HG03108 (cell line): ENCODE measurements around the gene TAF1C.
A peak's percentile ranks its signal among the peaks of the same experiment; 100 is the strongest.
"Not testable (repeated sequence)": the region's sequence is repeated elsewhere in the genome, so short reads cannot be mapped to it uniquely, and the experiment has no call there.

ENCODE experiments used
- ATAC-seq: cut with Tn5 transposase; IDR thresholded peaks from one replicate; pipeline ENCODE4 v1.9.1; 2021; ENCODE audit warnings: moderate library complexity; ENCODE audit not compliant: unreplicated experiment

TAF1C gene

DNA sequence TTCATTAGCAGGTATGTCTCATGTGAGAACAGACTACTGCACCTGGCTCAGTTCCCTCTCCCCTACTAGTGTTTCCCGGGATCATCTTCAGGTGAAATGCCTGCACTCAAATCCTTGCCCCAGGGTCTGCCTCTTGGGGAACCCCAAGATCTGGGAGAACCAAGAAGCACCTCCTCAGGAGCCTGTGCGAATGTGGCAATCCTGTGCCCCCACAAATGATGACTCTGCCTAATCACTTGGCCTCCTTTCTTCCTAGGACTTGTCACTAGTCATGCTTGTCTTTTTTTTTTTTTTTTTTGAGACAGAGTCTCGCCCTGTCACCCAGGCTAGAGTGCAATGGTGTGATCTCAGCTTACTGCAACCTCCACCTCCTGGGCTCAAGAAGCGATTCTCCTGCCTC is 25.8 kb upstream of the TAF1C start:
- no peak for ATAC-seq

DNA sequence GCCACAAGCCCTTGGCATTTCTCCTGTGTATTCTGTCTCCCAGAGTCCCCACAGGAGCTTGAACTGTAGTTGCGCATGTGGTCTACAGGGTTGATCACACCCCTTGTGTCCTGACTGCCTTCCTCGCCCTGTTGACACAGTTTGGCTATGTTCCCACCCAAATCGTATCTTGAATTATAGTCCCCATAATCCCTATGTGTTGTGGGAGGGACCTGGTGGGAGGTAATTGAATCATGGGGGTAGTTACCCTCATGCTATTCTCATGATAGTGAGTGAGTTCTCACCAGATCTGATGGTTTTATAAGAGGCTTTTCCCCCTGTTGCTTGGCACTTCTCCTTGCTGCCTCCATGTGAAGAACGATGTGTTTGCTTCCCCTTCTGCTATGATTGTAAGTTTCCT is 25.3 kb upstream of the TAF1C start:
- no peak for ATAC-seq

DNA sequence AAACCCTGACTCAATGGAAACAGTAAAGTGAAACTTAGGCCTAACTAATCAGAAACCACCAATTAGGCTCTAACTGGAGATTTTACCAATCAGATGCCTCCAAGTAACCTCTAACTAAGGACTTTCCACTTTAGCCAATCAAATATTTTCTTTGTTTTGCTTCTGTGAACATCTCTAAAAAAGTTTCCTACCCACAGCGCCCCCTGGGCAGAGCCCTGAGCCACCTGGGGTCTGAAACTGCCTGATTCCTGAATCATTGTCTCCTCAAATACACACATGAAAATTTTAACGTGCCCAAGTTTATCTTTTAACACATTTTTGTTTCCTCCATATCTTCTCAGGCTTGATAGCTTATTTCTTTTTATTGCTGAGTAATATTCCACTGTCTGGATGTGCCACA is 23.1 kb upstream of the TAF1C start:
- ATAC-seq: no peak

DNA sequence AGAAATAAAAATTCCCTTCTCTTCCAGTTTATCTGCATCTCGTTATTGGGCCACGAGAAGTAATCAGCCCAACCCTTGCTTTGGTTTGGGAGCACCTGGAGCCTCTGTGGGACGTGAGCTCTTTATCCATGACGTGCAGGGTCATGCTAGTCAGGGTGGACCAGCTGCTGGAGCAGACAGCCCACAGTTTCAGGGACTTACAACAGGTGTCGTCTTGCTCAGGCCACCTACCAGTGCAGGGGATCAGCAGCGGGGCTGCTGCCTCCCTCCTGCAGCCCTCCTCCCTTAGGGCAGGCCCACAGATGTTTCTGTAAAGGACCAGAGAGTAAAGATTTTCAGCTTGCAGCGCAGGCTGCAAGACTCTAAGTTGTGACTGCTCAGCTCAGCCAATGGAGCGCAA is 21.0 kb upstream of the TAF1C start:
- no peak for ATAC-seq

DNA sequence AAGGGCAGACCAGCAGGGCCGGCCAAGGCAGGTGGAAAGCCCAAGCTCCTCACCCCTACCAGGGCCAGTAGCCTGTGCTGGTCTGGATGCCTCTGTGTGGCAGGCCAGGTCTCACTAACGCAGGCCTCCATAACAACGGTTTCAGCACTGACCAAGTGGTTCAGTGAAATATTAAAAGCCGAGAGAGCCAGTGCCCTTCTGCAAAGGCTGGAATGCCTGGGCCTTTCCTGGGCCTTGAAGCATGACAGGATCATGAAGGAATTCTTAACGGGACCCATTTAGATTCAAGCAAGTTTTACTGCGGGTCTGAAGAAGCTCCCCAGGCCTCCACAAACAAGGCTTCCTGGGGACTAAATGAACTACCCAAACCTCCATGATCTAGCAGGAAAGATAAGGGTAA is 20.4 kb upstream of the TAF1C start:
- no peak for ATAC-seq

DNA sequence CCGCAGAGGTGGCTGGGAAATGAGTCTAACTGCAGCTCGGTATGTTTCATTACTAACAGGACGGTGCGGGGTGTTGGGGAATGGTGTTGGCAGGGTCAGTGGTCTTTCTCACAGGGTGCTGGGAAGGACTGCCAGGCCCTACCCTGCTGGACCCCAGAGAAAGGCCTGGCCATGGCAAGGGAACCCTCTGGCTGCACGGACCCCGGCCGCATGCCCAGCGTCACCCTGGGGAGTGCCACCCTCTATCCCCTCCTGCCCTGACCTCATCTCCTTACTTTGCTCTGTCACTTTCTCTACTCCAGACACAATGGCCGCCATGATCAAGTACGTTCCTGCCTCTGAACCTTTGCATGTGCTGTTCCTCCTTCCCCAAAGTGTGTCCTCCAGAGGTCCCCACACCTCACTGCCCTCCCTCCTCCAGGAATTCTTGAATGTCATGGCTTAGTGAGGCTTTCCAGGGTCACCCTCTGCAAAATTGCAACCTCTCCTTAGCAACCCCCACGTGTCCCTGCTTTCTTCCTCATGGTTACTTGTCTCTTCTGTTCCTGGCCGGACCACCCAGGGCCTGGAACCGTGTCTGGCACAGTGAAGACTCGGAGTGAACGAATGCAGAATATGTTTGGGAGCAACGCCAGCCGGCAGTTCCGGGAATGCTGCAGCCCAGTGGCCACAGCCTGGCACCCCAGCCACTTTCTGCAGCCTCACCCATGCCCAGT is 19.3 kb upstream of the TAF1C start:
- ATAC-seq: no peak

DNA sequence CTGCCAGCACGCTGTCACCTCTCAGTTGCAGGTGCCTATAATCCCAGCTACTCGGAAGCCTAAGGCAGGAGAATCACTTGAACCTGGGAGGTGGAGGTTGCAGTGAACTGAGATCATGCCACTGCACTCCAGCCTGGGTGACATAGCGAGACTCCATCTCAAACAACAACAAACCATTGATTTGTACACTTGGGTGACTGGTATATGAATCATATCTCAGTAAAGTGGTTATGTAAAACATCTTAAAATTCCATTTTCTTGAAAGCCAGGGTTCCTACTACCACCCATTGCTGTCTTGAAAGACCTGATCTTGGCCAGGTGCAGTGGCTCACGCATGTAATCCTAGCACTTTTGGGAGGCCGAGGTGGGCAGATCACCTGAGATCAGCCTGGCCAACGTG is 18.3 kb upstream of the TAF1C start:
- ATAC-seq: not testable (repeated sequence)

DNA sequence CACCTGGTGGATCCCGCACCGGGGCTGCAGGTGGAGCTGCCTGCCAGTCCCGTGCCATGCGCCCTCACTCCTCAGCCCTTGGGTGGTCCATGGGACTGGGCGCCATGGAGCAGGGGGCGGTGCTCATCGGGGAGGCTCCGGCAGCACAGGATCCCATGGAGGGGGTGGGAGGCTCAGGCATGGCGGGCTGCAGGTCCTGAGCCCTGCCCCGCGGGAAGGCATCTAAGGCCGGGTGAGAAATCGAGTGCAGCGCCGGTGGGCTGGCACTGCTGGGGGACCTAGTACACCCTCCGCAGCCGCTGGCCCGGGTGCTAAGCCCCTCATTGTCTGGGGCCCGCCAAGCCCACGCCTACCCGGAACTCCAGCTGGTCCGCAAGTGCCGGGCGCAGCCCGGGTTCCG is 17.7 kb upstream of the TAF1C start:
- ATAC-seq: not testable (repeated sequence)

DNA sequence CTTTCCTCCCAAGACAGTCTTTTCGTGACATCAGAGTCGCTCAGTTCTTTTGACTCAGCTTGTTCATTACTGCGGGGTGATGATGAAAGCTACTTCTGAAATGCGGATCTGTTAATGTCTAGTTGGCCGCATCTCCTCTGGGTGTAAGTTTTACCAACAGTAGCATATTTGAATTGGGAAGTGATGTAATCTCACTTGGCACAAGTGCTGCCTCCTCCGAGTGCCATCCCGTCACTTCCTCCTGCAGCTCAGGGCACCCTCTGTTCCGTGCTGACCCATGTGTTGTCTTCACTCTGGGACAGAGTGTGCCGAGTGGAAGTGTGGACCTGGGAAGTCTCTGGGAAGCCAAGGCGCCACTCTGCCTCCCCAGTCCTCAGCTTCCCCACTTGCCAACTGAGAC is 13.0 kb upstream of the TAF1C start:
- no peak for ATAC-seq

DNA sequence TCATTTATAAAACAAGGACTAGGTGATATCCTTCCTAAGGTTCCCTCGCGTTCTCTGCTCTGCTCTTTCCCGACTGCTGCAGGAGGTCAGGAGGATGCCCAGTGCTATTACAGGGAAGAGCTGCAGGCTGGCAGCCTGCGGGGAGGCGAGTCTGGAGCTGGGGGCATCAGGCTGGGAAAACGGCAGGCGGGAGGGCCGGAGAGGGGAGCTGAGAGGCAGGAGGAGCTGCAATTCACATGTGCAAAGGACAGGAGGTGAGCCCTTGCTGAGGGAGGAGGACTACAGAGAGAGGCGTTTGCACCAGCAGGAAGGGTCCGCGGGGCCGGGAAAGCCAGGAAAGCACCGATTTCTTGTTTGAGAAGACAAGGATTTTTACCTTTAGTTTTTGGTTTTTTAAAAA is 12.2 kb upstream of the TAF1C start:
- ATAC-seq: no peak

DNA sequence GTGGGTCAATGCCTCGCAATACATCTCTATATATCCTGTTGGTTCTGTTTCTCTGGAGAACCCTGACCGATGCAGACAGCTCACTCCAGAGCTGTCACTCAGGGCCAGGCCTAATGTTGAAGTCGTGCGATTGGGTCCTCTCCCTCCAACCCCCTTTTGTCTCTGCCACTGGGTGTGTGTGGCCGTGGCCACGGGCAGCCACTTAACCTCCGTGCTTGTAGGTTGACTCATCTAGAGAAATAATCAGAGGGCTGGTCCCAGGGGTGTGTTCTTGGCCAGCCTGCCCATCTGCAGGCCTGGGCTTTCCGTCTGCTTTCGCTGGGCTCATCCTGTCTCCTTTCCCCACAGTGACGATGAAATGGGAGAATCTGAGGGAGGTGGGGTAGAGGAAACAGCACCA is 11.5 kb upstream of the TAF1C start:
- no peak for ATAC-seq

DNA sequence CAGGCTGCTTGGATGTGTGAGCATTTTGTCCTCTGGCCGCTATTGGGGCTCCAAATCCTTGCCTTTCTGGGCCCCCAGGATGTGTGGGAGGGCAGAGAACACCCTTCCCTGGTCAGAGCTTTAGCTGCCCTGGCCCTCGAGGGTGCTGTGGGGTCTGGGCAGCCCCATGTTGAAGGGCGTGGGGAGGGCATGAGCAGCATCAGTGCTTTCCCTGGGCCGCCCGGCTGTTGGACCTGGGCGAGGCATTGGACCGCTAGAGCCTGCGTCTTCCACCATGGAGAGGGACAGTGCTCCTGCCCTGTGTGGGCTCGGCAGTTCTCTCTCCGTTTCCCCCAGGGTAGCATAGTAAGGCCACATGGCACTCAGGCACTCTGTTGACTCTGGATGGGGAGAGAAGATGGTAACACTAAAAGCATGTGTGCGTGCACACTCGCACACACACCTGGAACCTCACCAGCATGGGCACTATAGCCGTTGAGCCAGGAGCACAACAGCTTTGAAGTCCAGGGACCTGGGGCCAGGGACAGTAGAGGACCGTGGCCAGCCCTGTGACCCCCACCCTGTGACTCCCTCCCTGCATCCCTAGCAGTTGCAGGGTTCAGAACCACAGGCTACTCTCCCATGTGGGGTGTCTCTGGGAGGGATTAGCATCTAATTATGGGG is 10.7 kb upstream of the TAF1C start:
- no peak for ATAC-seq

DNA sequence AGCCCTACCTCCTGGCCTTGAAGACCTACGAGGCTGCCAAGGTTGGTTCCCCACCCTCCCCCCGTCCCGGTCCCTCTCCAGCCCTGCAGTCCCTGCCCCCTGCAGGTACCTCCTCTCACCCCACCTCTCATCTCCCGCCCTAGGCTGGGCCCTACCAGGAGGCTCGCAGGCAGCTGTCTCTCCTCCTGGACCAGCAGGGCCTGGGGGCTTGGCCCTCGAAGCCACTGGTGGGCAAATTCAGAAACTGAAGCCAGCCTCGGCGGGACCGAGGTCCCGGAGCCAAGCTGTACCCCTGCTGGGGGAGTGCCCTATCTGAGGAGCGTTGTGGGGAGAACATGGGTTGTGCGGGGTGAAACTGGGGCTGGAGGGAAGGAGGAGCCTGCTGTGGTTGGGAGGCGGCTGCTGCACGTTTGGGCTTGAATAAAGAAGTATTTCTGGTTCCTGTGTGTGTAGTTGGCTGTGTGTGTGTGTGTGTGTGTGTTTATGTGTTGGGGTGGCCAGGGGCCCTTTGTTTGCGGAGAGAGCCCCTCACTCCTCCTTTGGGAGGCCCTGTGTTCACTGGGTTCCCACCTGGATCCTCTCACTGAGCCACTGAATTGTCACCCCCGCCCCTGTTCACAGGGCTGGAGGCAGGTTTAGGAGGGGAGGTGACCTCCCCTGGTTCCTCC is 10.0 kb upstream of the TAF1C start:
- no peak for ATAC-seq

DNA sequence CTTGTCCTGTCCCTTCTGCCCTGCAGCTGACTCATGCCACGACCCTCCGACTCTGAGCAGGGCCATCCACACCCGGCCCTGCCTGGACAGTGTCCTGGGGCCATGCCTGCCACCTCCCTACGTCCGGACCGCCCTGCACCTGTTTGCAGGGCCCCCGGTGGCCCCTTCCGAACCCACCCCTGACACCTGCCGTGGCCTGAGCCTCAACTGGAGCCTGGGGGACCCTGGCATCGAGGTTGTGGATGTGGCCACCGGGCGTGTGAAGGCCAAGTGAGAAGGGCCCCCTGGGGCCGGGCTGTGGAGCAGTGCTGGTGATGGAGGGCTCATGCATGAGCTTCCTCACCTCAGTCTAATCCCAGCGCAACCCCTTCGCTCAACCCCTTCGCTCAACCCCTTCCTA is 9.2 kb upstream of the TAF1C start:
- no peak for ATAC-seq

DNA sequence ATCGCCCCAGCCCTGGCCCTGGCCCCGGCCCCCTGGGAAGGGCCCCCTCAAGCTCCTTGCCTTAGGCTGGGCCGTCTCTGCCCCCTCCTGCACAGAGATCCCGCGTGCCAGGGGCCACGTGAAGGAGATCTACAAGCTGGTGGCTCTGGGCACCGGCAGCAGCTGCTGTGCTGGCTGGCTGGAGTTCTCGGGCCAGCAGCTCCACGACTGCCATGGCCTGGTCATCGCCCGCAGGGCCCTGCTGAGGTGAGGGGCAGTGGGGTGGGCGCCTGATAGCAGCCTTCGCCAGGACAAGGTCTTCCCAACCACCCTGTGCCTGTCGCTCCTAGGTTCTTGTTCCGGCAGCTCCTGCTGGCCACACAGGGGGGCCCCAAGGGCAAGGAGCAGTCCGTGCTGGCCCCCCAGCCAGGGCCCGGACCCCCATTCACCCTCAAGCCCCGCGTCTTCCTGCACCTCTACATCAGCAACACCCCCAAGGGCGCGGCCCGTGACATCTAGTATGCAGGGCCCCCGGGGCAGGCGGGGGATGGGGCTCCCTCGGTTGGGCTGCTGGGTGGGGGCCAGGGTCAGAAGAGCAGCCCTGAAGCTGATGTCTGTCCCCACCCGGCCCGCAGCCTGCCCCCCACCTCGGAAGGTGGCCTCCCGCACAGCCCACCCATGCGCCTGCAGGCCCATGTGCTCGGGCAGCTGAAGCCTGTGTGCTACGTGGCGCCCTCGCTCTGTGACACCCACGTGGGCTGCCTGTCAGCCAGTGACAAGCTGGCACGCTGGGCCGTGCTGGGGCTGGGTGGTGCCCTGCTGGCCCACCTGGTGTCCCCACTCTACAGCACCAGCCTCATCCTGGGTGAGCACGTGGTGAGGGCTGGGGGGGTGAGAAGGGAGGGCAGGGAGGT is 8.6 kb upstream of the TAF1C start:
- ATAC-seq: no peak

DNA sequence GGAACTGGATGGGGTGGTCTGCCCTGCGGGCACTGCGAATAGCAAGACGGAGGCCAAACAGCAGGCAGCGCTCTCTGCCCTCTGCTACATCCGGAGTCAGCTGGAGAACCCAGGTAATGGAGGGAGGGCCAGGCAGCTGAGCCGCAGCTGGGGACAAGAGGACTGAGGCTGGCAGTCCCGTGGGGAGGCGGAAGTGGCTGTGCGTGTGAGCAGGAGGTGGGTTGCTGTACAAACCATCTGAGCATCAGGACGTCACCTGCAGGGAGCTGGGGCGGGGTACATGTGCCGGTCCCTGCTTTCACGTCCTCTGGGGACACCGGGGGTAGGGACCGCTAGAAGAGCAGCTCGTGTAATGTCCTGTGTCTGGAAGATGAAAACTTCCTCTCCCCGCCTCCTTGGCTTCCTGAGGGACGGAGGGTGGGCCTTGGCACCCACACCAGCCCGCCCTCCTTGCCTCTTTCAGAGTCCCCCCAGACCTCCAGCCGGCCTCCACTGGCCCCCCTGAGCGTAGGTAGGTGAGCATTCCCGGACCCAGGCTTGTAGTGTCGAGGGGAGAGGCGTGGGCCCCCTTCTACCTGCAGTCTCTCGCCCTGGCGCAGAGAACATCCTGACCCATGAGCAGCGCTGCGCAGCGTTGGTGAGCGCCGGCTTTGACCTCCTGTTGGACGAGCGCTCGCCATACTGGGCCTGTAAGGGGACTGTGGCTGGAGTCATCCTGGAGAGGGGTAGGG is 7.8 kb upstream of the TAF1C start:
- ATAC-seq: peak; percentile 49

DNA sequence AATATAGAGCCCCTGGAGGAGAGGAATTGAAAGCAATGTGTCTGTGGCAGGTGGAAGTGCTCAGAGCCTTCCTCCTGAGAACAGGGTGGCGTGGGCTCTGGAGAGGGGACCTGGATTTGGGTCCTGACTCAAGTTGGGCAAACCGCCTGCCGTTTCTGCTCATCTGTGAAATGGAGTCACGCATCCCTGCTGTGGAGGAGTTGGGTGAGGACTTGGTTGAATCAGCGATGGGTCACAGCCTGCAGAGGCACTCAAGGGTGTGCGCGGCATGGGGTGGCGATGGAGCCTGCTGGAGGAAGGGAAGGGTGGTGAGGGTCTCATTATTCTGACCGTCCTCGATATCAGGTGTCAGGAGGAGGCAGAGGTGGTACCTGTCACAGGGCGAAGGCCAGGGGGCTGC is 7.2 kb upstream of the TAF1C start:
- no peak for ATAC-seq

DNA sequence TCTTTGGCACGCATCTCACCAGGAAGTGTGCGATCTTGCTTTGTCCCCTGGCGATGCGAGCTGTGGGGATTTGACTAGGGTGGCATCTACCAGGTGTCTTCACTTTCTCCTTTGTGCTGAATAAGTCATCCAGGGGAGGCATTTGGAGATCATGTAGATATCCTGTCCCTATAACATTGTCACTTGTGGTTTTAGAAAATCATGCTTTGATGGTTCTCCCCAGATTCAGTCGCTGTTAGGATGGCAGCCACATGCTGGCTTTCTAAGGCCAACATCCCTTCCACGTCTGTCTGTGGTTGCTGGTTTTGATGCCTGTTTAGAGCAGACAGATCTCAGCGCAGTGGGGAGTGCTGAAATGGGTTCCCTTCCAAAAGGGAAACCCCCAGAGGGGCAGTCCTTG is 6.6 kb upstream of the TAF1C start:
- no peak for ATAC-seq

DNA sequence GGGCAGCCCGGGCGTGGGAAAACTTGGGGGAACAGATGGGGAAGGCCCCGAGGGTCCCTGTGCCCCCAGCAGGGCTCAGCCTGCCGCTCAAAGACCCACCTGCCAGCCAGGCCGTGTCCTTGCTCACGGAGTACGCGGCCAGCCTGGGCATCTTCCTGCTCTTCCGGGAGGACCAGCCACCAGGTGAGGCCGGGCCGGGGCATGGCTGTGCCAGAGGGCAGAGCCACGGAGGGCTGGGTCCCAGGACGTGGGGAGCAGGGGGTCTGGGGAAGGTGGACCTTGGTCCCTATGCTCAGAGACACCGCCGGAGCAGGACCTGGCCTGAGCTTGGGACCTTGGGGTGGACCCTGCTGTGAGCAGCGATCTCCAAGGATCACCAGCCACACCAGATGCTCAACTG is 4.6 kb upstream of the TAF1C start:
- no peak for ATAC-seq

DNA sequence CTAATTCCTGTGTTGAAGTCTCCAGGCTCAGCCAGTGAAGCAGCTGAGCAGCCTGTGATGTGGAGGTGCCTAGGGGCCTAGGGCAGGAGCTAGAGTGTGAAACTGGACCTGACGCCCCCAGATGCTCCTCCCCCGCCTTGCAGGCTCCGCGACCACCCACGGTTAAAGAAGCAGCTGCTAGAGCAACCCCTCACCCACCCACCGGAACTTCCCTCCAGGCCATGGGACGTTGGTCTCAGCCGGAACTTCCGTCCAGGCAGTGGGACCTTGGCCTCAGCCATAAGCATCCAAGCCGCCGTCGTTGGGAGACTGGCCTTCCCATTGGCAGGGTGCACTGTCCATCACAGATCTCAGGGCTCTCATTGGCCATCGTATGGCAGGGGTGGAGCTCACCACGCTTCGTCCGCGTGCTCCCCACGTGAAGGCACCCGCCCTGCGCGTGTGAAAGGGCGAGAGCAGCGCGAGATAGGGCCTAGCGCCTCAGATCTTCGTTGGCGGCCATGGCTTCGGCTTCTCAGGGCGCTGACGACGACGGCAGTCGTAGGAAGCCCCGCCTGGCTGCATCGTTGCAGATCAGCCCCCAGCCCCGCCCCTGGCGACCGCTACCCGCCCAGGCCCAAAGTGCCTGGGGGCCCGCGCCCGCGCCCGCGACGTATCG is 4.0 kb upstream of the TAF1C start, which contains the start of gene ADAD2:
Gene ADAD2 (plus strand): TSS at position 427 of the 658 bp plus-strand sequence. CDS start 74 bp downstream, at position 501.
- ATAC-seq: no peak
